SK-N-SH (cell line): ENCODE data around the gene TRAM2. TPM values are rescaled to one million over a fixed set of nuclear protein-coding genes. Genes with fewer than 3 reads are reported as not detected.

Experiments
- CTCF ChIA-PET: fragments of 300-600, 350-600 bp; formaldehyde crosslinking; extraction: SDS; loops from one replicate; lab custom pipeline; 2021; lab: Yijun Ruan, JAX
- POLR2A ChIA-PET: fragments of 350-600 bp; sonication (Branson Sonifier 250); formaldehyde crosslinking; extraction: SDS; loops from one replicate; lab custom pipeline; 2020; ENCODE audit warnings: antibody characterized with exemption, inconsistent platforms; lab: Yijun Ruan, JAX
- DNase-seq: peaks from one replicate; pipeline ENCODE4 v3.0.0; 2012
- H2AFZ ChIP-seq: fragments of 200-600 bp; sonication (generic); 2 replicates; pipeline ENCODE4 v1.8.1; 2016; ENCODE audit warnings: antibody characterized with exemption, mild to moderate bottlenecking, low read depth
- H3F3A ChIP-seq: fragments of 200-600 bp; sonication (generic); replicated peaks from 2 replicates; pipeline ENCODE3; 2016; ENCODE audit warnings: antibody characterized with exemption, mild to moderate bottlenecking; ENCODE audit not compliant: insufficient read depth
- H3K27ac ChIP-seq, 2 experiments: fragments of 200-500 bp in 1 of 2; fragments of 200-600 bp in 1 of 2; sonication (Bioruptor generic) in 1 of 2; sonication (generic), shearing (Covaris generic) in 1 of 2; 2 replicates each; pipeline versions ENCODE4 v1.5.1 to v1.6.1; 2014 to 2016; ENCODE audit warnings: low read depth in 2 of 2, inconsistent platforms in 1 of 2, low read length in 1 of 2, mild to moderate bottlenecking in 1 of 2, mixed read lengths in 1 of 2
- H3K27me3 ChIP-seq: fragments of 200-600 bp; sonication (generic), shearing (Covaris generic); 2 replicates; pipeline ENCODE4 v1.6.1; 2016; ENCODE audit warnings: mixed run types; ENCODE audit not compliant: insufficient read depth
- H3K36me3 ChIP-seq, 2 experiments: fragments of 200-500 bp in 1 of 2; fragments of 200-600 bp in 1 of 2; sonication (Bioruptor generic) in 1 of 2; sonication (generic) in 1 of 2; replicated peaks in 1 of 2; 2 replicates each; pipeline versions ENCODE3 to v1.5.1; 2014 to 2016; ENCODE audit warnings: low read length in 1 of 2, mild to moderate bottlenecking in 1 of 2; ENCODE audit not compliant: insufficient read depth in 2 of 2, control insufficient read depth in 1 of 2
- H3K4me1 ChIP-seq, 2 experiments: fragments of 200-500 bp in 1 of 2; fragments of 200-600 bp in 1 of 2; sonication (Bioruptor generic) in 1 of 2; sonication (generic), shearing (Covaris generic) in 1 of 2; 2 replicates each; pipeline versions ENCODE4 v1.5.1 to v1.6.1; 2014 to 2016; ENCODE audit warnings: low read depth in 1 of 2, low read length in 1 of 2, mixed run types in 1 of 2; ENCODE audit not compliant: insufficient read depth in 2 of 2, control insufficient read depth in 1 of 2
- H3K4me2 ChIP-seq: fragments of 200-600 bp; sonication (generic), shearing (Covaris generic); 2 replicates; pipeline ENCODE4 v1.6.1; 2017; ENCODE audit warnings: mixed run types
- H3K4me3 ChIP-seq, 2 experiments: fragments of 200-500 bp in 1 of 2; fragments of 200-600 bp in 1 of 2; sonication (Bioruptor generic) in 1 of 2; sonication (generic), shearing (Covaris generic) in 1 of 2; 2 replicates each; pipeline versions ENCODE4 v1.5.1 to v1.8.1; 2014 to 2016; ENCODE audit warnings: low read depth in 2 of 2, inconsistent platforms in 1 of 2, low read length in 1 of 2, mild to moderate bottlenecking in 1 of 2, mixed read lengths in 1 of 2, moderate library complexity in 1 of 2
- H3K79me2 ChIP-seq: fragments of 200-600 bp; sonication (generic); 2 replicates; pipeline ENCODE4 v1.8.1; 2017; ENCODE audit warnings: mild to moderate bottlenecking; ENCODE audit not compliant: insufficient read depth
- H3K9ac ChIP-seq: fragments of 200-600 bp; sonication (generic); 2 replicates; pipeline ENCODE4 v1.6.1; 2017; ENCODE audit warnings: mixed run types
- H3K9me2 ChIP-seq: fragments of 200-600 bp; sonication (generic); 2 replicates; pipeline ENCODE4 v1.6.1; 2017; ENCODE audit warnings: mixed run types
- H3K9me3 ChIP-seq: fragments of 200-600 bp; sonication (generic); 2 replicates; pipeline ENCODE4 v1.6.1; 2017; ENCODE audit warnings: mixed run types, mild to moderate bottlenecking, moderate library complexity
- H4K20me1 ChIP-seq: fragments of 200-600 bp; sonication (generic); 2 replicates; pipeline ENCODE4 v1.6.1; 2017; ENCODE audit warnings: mild to moderate bottlenecking, mixed run types; ENCODE audit not compliant: insufficient read depth
- GATA2 ChIP-seq: sonication (generic); formaldehyde crosslinking; IDR thresholded peaks from 2 replicates; pipeline ENCODE4 v1.5.0; 2020; ENCODE audit warnings: mild to moderate bottlenecking, missing genetic modification reagents
- PBX3 ChIP-seq: IDR thresholded peaks from 2 replicates; pipeline ENCODE4; 2012
- RXRA ChIP-seq: IDR thresholded peaks from 2 replicates; pipeline ENCODE4 v1.4.0; 2012; ENCODE audit warnings: low read depth, mild to moderate bottlenecking, borderline replicate concordance
- TCF12 ChIP-seq: IDR thresholded peaks from 2 replicates; pipeline ENCODE4 v1.4.0; 2012
- ZBTB33 ChIP-seq: IDR thresholded peaks from 2 replicates; pipeline ENCODE4 v1.4.0; 2012; ENCODE audit warnings: low read depth, borderline replicate concordance
- WGBS: methylation state at CpG from one replicate; pipeline ENCODE4 v1.1.6; 2017; ENCODE audit warnings: low lambda C conversion rate; 5-methylcytosine and 5-hydroxymethylcytosine counted together
- polyA plus RNA-seq, 3 experiments: library from polyadenylated mRNA; depleted of rRNA; stranded (reverse); fragments of >200 nt; gene quantifications; 2 replicates each; pipeline ENCODE4 v1.2.3, GENCODE V29; 2012

TRAM2 gene
- polyA plus RNA-seq, 1 of the 3 experiments (the other 2 are of a cell fraction) = 26.4 TPM

- H3K79me2 ChIP-seq = no peaks in the 10 kb centered on the region
- ChIA-PET CTCF (no interaction called here), POLR2A (no interaction called here)
- DNase-seq = no peak
- 0 out of 2 replicates have a peak, but pooled peaks have one; percentile 5 for TF ChIP-seq PBX3
- TF ChIP-seq ZBTB33 = no peak
- peak; percentile 6; the same call in 1 of the 2 replicates for TF ChIP-seq TCF12
- no peaks in the 10 kb centered on the region for H3K9me3 ChIP-seq
- H4K20me1 ChIP-seq = no peaks in the 10 kb centered on the region
- no peaks in the 10 kb centered on the region for H3K36me3 ChIP-seq
- 0 out of 4 replicates have a peak overlapping the region, but pooled peaks of 1 of the 2 experiments have one; percentile 7 for H3K27ac ChIP-seq
- no peak overlapping the region for H3K9ac ChIP-seq
- H3K4me3 ChIP-seq = no peak overlapping the region
- H3K4me2 ChIP-seq = no peak overlapping the region
- no peaks in the 10 kb centered on the region for H3K9me2 ChIP-seq
- H2AFZ ChIP-seq = no peak overlapping the region
- H3K27me3 ChIP-seq = no peaks in the 10 kb centered on the region
- H3F3A ChIP-seq = peaks cover 8% of the 10 kb centered on the region
- WGBS = 93% methylated on average over 2 of the region's 2 CpGs
- peaks cover 3 to 15% of the 10 kb centered on the region in 2 experiments; a peak in 2 of 4 replicates for H3K4me1 ChIP-seq
These were observed 43.4 kb upstream of the TRAM2 start for GRCh38 chr6:52620055-52620905.

- Histone ChIP-seq H3K27me3 (no peaks in the 10 kb centered on the region), H3F3A (peaks cover 8% of the 10 kb centered on the region), H3K36me3 (no peaks in the 10 kb centered on the region), H3K27ac (0 out of 4 replicates have a peak overlapping the region, but pooled peaks of 1 of the 2 experiments have one; percentile 38), H3K79me2 (no peaks in the 10 kb centered on the region), H3K4me2 (no peak overlapping the region), H4K20me1 (no peaks in the 10 kb centered on the region), H3K9me3 (no peaks in the 10 kb centered on the region), H3K9ac (no peak overlapping the region), H3K4me3 (no peak overlapping the region), H2AFZ (no peak overlapping the region; the same call in 1 of the 2 replicates), H3K4me1 (peaks cover 11 to 18% of the 10 kb centered on the region in 2 experiments; a peak in 3 of 4 replicates), H3K9me2 (no peaks in the 10 kb centered on the region)
- WGBS = 82% methylated on average over 4 of the region's 4 CpGs
- POLR2A ChIA-PET = no interaction called here
- CTCF ChIA-PET = no interaction called here
- no peak for DNase-seq
- TF ChIP-seq GATA2 = no peak
These were observed 40.2 kb upstream of the TRAM2 start for GRCh38 chr6:52617087-52617486.

- no peak for DNase-seq
- Histone ChIP-seq H3F3A (peaks cover 8% of the 10 kb centered on the region), H3K79me2 (no peaks in the 10 kb centered on the region), H3K4me1 (peaks cover 19 to 21% of the 10 kb centered on the region in 2 experiments), H3K9me2 (no peaks in the 10 kb centered on the region), H3K27ac (peak overlapping the region; percentile 30 to 38; a peak in 3 of 4 replicates), H2AFZ (no peak overlapping the region), H3K4me3 (no peak overlapping the region), H3K27me3 (no peaks in the 10 kb centered on the region), H3K9me3 (no peaks in the 10 kb centered on the region), H4K20me1 (no peaks in the 10 kb centered on the region), H3K9ac (no peak overlapping the region), H3K36me3 (no peaks in the 10 kb centered on the region), H3K4me2 (0 out of 2 replicates have a peak overlapping the region, but pooled peaks have one; percentile 24)
- TF ChIP-seq RXRA (no peak), PBX3 (peak; percentile 11; the same call in 1 of the 2 replicates)
- 86% methylated on average over 2 of the region's 2 CpGs for WGBS
- POLR2A ChIA-PET = no interaction called here
- CTCF ChIA-PET = no interaction called here
These were observed 39.3 kb upstream of the TRAM2 start for GRCh38 chr6:52616059-52616690.
